WTC11 (cell line): ENCODE data around the gene RRAS.

Experiments
- CREM ChIP-seq: sonication (generic); formaldehyde crosslinking; IDR thresholded peaks from 2 replicates; pipeline ENCODE4 v1.8.1; 2022; ENCODE audit warnings: mild to moderate bottlenecking, missing genetic modification reagents, moderate library complexity
- NFATC4 ChIP-seq: fragments of 250-450 bp; sonication (Bioruptor Pico); IDR thresholded peaks from 2 replicates; pipeline ENCODE4 v1.9.0; 2021; ENCODE audit warnings: mild to moderate bottlenecking
- NFYB ChIP-seq: sonication (generic); formaldehyde crosslinking; conservative IDR thresholded peaks from 2 replicates; pipeline ENCODE4 v1.8.0; 2022; ENCODE audit warnings: low read depth, missing genetic modification reagents
- NR3C1 ChIP-seq: sonication (generic); formaldehyde crosslinking; conservative IDR thresholded peaks from 2 replicates; pipeline ENCODE4 v1.8.1; 2023; ENCODE audit warnings: low read depth, mild to moderate bottlenecking, missing genetic modification reagents
- ZBTB21 ChIP-seq: sonication (generic); formaldehyde crosslinking; IDR thresholded peaks from 2 replicates; pipeline ENCODE4 v1.8.1; 2023; ENCODE audit warnings: mild to moderate bottlenecking, missing genetic modification reagents, borderline replicate concordance
- TF ChIP-seq, protein P1 (sequence below): fragments of 200-600 bp; IDR thresholded peaks from 2 replicates; pipeline ENCODE4 v1.8.0; 2022; ENCODE audit warnings: antibody characterized with exemption
- TF ChIP-seq, protein P2 (sequence below): sonication (generic); formaldehyde crosslinking; IDR thresholded peaks from 2 replicates; pipeline ENCODE4 v1.8.1; 2022; ENCODE audit warnings: low read depth, missing genetic modification reagents, borderline replicate concordance

DNA sequence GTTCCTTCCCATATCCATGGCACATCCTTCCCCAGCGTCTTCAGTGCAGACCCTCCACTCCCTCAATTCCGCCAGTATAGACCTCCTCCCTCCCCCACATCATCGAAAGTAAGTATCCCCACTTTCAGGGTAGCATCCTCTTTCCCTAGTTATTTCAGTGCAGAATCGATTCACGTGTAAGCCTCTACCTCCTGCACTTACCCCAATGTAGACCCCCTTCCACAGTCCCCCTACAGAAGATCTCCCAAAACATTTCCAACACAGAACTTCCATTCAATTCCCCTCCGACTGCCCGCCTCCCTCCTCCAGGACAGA lies 25.1 kb upstream of the RRAS start:
- no peak for TF ChIP-seq NFYB (CRISPR knock-in tag)
- TF ChIP-seq ZBTB21 (CRISPR knock-in tag), result no peak
- no peak for TF ChIP-seq CREM (CRISPR knock-in tag)
- no peak for TF ChIP-seq NFATC4 (CRISPR knock-in tag)
- TF ChIP-seq, protein P1, sequence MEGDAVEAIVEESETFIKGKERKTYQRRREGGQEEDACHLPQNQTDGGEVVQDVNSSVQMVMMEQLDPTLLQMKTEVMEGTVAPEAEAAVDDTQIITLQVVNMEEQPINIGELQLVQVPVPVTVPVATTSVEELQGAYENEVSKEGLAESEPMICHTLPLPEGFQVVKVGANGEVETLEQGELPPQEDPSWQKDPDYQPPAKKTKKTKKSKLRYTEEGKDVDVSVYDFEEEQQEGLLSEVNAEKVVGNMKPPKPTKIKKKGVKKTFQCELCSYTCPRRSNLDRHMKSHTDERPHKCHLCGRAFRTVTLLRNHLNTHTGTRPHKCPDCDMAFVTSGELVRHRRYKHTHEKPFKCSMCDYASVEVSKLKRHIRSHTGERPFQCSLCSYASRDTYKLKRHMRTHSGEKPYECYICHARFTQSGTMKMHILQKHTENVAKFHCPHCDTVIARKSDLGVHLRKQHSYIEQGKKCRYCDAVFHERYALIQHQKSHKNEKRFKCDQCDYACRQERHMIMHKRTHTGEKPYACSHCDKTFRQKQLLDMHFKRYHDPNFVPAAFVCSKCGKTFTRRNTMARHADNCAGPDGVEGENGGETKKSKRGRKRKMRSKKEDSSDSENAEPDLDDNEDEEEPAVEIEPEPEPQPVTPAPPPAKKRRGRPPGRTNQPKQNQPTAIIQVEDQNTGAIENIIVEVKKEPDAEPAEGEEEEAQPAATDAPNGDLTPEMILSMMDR, result no peak
- TF ChIP-seq, protein P2, sequence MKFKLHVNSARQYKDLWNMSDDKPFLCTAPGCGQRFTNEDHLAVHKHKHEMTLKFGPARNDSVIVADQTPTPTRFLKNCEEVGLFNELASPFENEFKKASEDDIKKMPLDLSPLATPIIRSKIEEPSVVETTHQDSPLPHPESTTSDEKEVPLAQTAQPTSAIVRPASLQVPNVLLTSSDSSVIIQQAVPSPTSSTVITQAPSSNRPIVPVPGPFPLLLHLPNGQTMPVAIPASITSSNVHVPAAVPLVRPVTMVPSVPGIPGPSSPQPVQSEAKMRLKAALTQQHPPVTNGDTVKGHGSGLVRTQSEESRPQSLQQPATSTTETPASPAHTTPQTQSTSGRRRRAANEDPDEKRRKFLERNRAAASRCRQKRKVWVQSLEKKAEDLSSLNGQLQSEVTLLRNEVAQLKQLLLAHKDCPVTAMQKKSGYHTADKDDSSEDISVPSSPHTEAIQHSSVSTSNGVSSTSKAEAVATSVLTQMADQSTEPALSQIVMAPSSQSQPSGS (CRISPR knock-in tag), result no peak
- TF ChIP-seq NR3C1, result no peak
